GM18519 (cell line): Measurements from ENCODE around the gene P2RY14.
A peak's percentile ranks its signal among the peaks of the same experiment; 100 is the strongest.
"Not testable (repeated sequence)": the region's sequence is repeated elsewhere in the genome, so short reads cannot be mapped to it uniquely, and the experiment has no call there.

Source experiments
- ATAC-seq: cut with Tn5 transposase; IDR thresholded peaks from one replicate; pipeline ENCODE4 v1.9.1; 2021; ENCODE audit warnings: mild to moderate bottlenecking, moderate library complexity; ENCODE audit not compliant: unreplicated experiment, low FRiP score

Gene P2RY14

GRCh38 chr3:151265166-151265565 is 13.2 kb downstream of the P2RY14 start:
- no peak for ATAC-seq

GRCh38 chr3:151264605-151265004 is 13.7 kb downstream of the P2RY14 start:
- no peak for ATAC-seq

GRCh38 chr3:151262871-151263525 is 15.3 kb downstream of the P2RY14 start:
- no peak for ATAC-seq

- no peak for ATAC-seq
Observed at GRCh38 chr3:151259664-151260063, 18.7 kb downstream of the P2RY14 start.

- no peak for ATAC-seq
Observed at GRCh38 chr3:151256749-151257148, 21.6 kb downstream of the P2RY14 start.

- ATAC-seq: no peak
Observed at GRCh38 chr3:151248772-151249337, 29.5 kb downstream of the P2RY14 start.

- not testable (repeated sequence) for ATAC-seq
Observed at GRCh38 chr3:151242006-151242405, 36.3 kb downstream of the P2RY14 start.

GRCh38 chr3:151236736-151237135 is 41.6 kb downstream of the P2RY14 start:
- no peak for ATAC-seq

- no peak for ATAC-seq
Observed at GRCh38 chr3:151236316-151236715, 42.0 kb downstream of the P2RY14 start.

- ATAC-seq: no peak
Observed at GRCh38 chr3:151234825-151235224, 43.5 kb downstream of the P2RY14 start.

- ATAC-seq: no peak
Observed at GRCh38 chr3:151232991-151233390, 45.4 kb downstream of the P2RY14 start.

- ATAC-seq: not testable (repeated sequence)
Observed at GRCh38 chr3:151232403-151232802, 45.9 kb downstream of the P2RY14 start.

GRCh38 chr3:151230646-151231045 is 47.7 kb downstream of the P2RY14 start:
- no peak for ATAC-seq

GRCh38 chr3:151228666-151229040 is 49.7 kb downstream of the P2RY14 start:
- no peak for ATAC-seq

- peak; percentile 79 for ATAC-seq
Observed at GRCh38 chr3:151227807-151228665, 50.3 kb downstream of the P2RY14 start.

- peak; percentile 16 for ATAC-seq
Observed at GRCh38 chr3:151227266-151227806, 51.0 kb downstream of the P2RY14 start.

- no peak for ATAC-seq
Observed at GRCh38 chr3:151226825-151227224, 51.5 kb downstream of the P2RY14 start.

GRCh38 chr3:151226088-151226563 is 52.2 kb downstream of the P2RY14 start:
- no peak for ATAC-seq

GRCh38 chr3:151225040-151225975 is 53.0 kb downstream of the P2RY14 start:
- ATAC-seq: no peak

GRCh38 chr3:151224268-151224866 is 54.0 kb downstream of the P2RY14 start:
- no peak for ATAC-seq
